Thoracic aorta (tissue), 2 donors: ENCODE measurements around the gene UPK3A. TPM values are rescaled to one million over a fixed set of nuclear protein-coding genes. Genes with fewer than 3 reads are reported as not detected.

Experiments
- ATAC-seq: fragments of 150-250 bp; one replicate; pipeline ENCODE4 v1.8.0; 2017; ENCODE audit warnings: low read depth; ENCODE audit not compliant: insufficient number of reproducible peaks, low FRiP score
- DNase-seq: peaks from one replicate; pipeline ENCODE4 v3.0.0-alpha.2; 2020; ENCODE audit warnings: low spot score
- H3K27ac ChIP-seq, 2 donors: fragments of 200-600 bp; sonication (generic); 1 replicate in 1 of 2; 2 replicates in 1 of 2; pipeline ENCODE4 v1.5.1; 2016; ENCODE audit warnings: mild to moderate bottlenecking in 2 of 2, moderate library complexity in 2 of 2
- H3K27me3 ChIP-seq: fragments of 200-600 bp; sonication (generic); replicated peaks from 2 replicates; pipeline ENCODE4 v1.6.0; 2016; ENCODE audit warnings: mild to moderate bottlenecking; ENCODE audit not compliant: insufficient read depth
- H3K36me3 ChIP-seq: fragments of 200-600 bp; sonication (generic); one replicate; pipeline ENCODE4 v1.5.1; 2016
- H3K4me1 ChIP-seq, 2 donors: fragments of 200-600 bp; sonication (generic); 1 replicate in 1 of 2; 2 replicates in 1 of 2; pipeline versions ENCODE4 v1.5.1 to v1.6.0; 2016; ENCODE audit warnings: low read depth in 2 of 2, mild to moderate bottlenecking in 1 of 2; ENCODE audit not compliant: control insufficient read depth in 1 of 2
- H3K4me3 ChIP-seq: fragments of 200-600 bp; sonication (generic); 2 replicates; pipeline ENCODE4 v1.5.1; 2016; ENCODE audit warnings: mild to moderate bottlenecking
- H3K9me3 ChIP-seq: fragments of 200-600 bp; sonication (generic); 2 replicates; pipeline ENCODE4 v1.5.1; 2016
- CTCF ChIP-seq: fragments of 200-600 bp; sonication (generic); IDR thresholded peaks from one replicate; pipeline ENCODE4 v1.5.1; 2019; ENCODE audit warnings: antibody characterized with exemption
- total RNA-seq, 2 donors: library from RNA; depleted of rRNA; stranded (reverse); fragments of >200 nt; gene quantifications; one replicate each; pipeline versions ENCODE4 v1.1.0 to v1.2.3, GENCODE V29; 2016

UPK3A gene
- total RNA-seq, 2 donors from 2014 or later = not detected

GRCh38 chr22:45240810-45241631, 43.7 kb upstream of the UPK3A start, which contains the start of gene KIAA0930:
Gene KIAA0930, minus strand, starts transcription at chr22:45240894. Its CDS starts 191 bp downstream, at chr22:45240703.
- Histone ChIP-seq H3K36me3 (no peaks in the 10 kb centered on the region), H3K4me3 (peak within 1 kb of the TSS; percentile 90), H3K4me1 (peaks cover 10 to 25% of the 10 kb centered on the region in 2 donors), H3K27ac (peak within 1 kb of the TSS; percentile 73 to 77), H3K9me3 (no peaks in the 10 kb centered on the region), H3K27me3 (no peaks in the 10 kb centered on the region)
- TF ChIP-seq CTCF = no peak
- DNase-seq (peak; percentile 52), ATAC-seq (peak; percentile 78)

DNA sequence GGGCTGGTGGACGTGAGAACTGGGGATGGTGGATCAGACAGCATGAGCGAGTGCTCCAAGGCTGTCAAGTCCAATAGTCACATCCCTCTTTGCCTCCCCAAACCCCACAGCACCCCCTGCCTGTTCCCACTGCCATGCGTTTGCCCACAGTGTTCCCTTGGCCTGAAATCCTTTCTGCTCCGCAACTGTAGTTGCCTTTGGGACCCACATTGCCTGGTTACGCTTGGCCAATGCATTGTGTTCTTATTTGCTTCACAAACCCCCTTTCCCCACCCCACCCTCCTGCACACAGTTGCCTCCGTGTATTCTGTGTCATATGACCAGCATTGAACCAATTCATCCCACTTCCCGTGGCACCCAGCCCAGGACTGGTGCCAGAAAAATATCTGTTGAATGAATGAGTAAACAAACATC, 42.0 kb upstream of the UPK3A start:
- H3K4me3 ChIP-seq = no peak overlapping the region
- no peak overlapping the region for H3K27ac ChIP-seq
- ATAC-seq (no peak), DNase-seq (no peak)
- no peaks in the 10 kb centered on the region for H3K36me3 ChIP-seq
- no peak for TF ChIP-seq CTCF
- no peaks in the 10 kb centered on the region for H3K9me3 ChIP-seq
- H3K27me3 ChIP-seq = no peaks in the 10 kb centered on the region
- H3K4me1 ChIP-seq = peaks cover 15 to 37% of the 10 kb centered on the region in 2 donors

- Histone ChIP-seq H3K4me3 (no peak overlapping the region), H3K36me3 (no peaks in the 10 kb centered on the region), H3K27ac (no peak overlapping the region), H3K27me3 (no peaks in the 10 kb centered on the region), H3K9me3 (no peaks in the 10 kb centered on the region), H3K4me1 (peaks cover 5 to 21% of the 10 kb centered on the region in 2 donors)
- no peak for TF ChIP-seq CTCF
- no peak for DNase-seq
- ATAC-seq = no peak
Measured at GRCh38 chr22:45244916-45245315, 39.8 kb upstream of the UPK3A start.

GRCh38 chr22:45246060-45246985, 38.4 kb upstream of the UPK3A start:
- H3K9me3 ChIP-seq = no peaks in the 10 kb centered on the region
- H3K4me3 ChIP-seq = no peak overlapping the region
- ATAC-seq (peak; percentile 59), DNase-seq (no peak)
- H3K36me3 ChIP-seq = no peaks in the 10 kb centered on the region
- H3K27me3 ChIP-seq = no peaks in the 10 kb centered on the region
- no peak for TF ChIP-seq CTCF
- peaks cover 5 to 15% of the 10 kb centered on the region in 2 donors for H3K4me1 ChIP-seq
- H3K27ac ChIP-seq = peak overlapping the region; percentile 68 to 79
